K562 (cell line): ENCODE results near the gene ACBD3. TPM values are rescaled to one million over a fixed set of nuclear protein-coding genes. Genes with fewer than 3 reads are reported as not detected.

Source experiments
- ARNT ChIP-seq, 2 experiments: fragments of 450-650 bp; IDR thresholded peaks; 2 replicates each; pipeline ENCODE4 v1.6.1; 2016; ENCODE audit warnings: mild to moderate bottlenecking in 1 of 2
- FIP1L1 ChIP-seq: fragments of 200-400 bp; formaldehyde crosslinking; IDR thresholded peaks from 2 replicates; pipeline ENCODE4 v1.6.1; 2018; ENCODE audit warnings: mild to moderate bottlenecking, low read depth, low read length; ENCODE audit not compliant: poor library complexity, severe bottlenecking
- MCM5 ChIP-seq: fragments of 450-650 bp; IDR thresholded peaks from 2 replicates; pipeline ENCODE4 v1.6.1; 2016; ENCODE audit warnings: low read depth
- NFE2 ChIP-seq: IDR thresholded peaks from 2 replicates; pipeline ENCODE4 v1.6.1; 2014; ENCODE audit warnings: antibody characterized with exemption, low read depth
- RAD51 ChIP-seq: fragments of 450-650 bp; IDR thresholded peaks from 2 replicates; pipeline ENCODE4 v1.7.1; 2016; ENCODE audit warnings: low read depth, mild to moderate bottlenecking, borderline replicate concordance
- TAF1 ChIP-seq: IDR thresholded peaks from 2 replicates; pipeline ENCODE4 v1.6.1; 2011; ENCODE audit warnings: mild to moderate bottlenecking, low read length, moderate library complexity; ENCODE audit not compliant: insufficient read depth, control insufficient read depth, severe bottlenecking; ENCODE audit errors: extremely low read depth
- ZNF253 ChIP-seq: fragments of 250-450 bp; sonication (Bioruptor Pico); conservative IDR thresholded peaks from 2 replicates; pipeline ENCODE4 v1.6.1; 2021; ENCODE audit warnings: mild to moderate bottlenecking
- ZNF408 ChIP-seq: fragments of 250-450 bp; sonication (Bioruptor Pico); IDR thresholded peaks from 2 replicates; pipeline ENCODE4 v1.4.0; 2020; ENCODE audit warnings: low read depth, mild to moderate bottlenecking, moderate library complexity
- polyA plus RNA-seq, 8 experiments: library from polyadenylated mRNA; depleted of rRNA in 4 of 8; stranded (reverse) in 5 of 8; unstranded in 3 of 8; fragments of >200 nt; fragmentation: Nextera tagmentation in 2 of 8; fragmentation: Illumina TruSeq in 1 of 8; extraction: Ambion mirVana in 2 of 8; extraction: Trizol in 1 of 8; gene quantifications; 2 replicates each; pipeline versions ENCODE4 v1.2.1 to v1.2.3, GENCODE V29; 2011 to 2014; ENCODE audit warnings: inconsistent platforms in 1 of 8, missing spikeins in 1 of 8
- total RNA-seq, 7 experiments: library from RNA; depleted of rRNA in 6 of 7; stranded (reverse); fragments of >200 nt in 6 of 7; fragmentation: Illumina TruSeq in 2 of 7; extraction: Trizol in 2 of 7; gene quantifications; 2 replicates each; pipeline versions ENCODE4 v1.2.1 to v1.2.3, GENCODE V29; 2011 to 2021; ENCODE audit warnings: low replicate concordance in 1 of 7

Gene ACBD3
- total and polyA plus RNA-seq, 9 of the 15 experiments (the other 6 are each of a cell fraction or from before 2014, with no cell fraction given), result 11.1 to 36.7 (median 26.9) TPM

DNA sequence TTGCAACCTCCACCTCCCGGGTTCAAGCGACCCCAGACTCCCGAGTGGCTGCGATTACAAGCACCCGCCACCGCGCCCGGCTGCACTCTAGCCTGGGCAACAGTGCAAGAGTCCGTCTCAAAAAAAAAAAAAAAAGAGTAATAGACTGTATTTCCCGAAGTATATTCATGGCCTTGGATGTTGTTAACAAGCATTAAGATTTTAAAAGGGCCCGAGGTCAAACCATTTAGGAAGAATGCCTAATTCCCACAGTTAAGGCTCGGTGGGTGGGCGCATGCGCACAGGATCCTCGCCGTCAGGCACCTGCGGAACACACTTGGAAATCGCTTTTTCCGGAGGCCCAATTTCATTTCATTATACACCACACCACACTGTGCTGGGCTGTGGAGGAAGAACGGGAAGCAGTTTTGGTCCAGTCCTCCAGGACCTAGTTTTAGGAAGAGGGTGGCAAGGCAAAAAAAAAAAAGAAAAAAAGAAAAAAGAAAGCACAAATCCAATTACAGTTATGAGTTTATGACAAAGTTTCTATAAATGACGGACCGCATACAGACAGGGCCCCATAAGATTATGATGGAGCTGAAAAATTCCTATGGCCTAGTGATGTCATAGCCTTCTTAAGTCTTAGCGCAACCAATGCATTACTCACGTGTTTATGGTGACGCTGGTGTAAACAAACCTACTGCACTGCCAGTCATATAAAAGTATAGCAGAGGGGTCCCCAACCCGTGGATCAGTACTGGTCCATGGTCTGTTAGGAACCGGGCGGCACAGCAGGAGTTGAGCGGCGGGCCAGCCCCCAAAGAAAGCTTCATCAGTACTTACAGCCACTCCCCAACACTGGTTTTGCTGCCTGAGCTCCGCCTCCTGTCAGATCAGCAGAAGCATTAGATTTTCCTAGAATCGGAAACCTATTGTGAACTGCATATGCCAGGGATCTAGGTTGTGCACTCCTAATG is 85.8 kb downstream of the ACBD3 start (continued):
- TF ChIP-seq RAD51 (no peak), MCM5 (no peak), ZNF408 (CRISPR knock-in tag) (no peak), TAF1 (no peak), ARNT (IDR thresholded peaks at IDR 0.05) (no peak), ZNF253 (CRISPR knock-in tag) (no peak), FIP1L1 (no peak), NFE2 (no peak)
- TF ChIP-seq, all 486 proteins: peak for 11
